Measurements from ENCODE around the gene TNS1.

DNA sequence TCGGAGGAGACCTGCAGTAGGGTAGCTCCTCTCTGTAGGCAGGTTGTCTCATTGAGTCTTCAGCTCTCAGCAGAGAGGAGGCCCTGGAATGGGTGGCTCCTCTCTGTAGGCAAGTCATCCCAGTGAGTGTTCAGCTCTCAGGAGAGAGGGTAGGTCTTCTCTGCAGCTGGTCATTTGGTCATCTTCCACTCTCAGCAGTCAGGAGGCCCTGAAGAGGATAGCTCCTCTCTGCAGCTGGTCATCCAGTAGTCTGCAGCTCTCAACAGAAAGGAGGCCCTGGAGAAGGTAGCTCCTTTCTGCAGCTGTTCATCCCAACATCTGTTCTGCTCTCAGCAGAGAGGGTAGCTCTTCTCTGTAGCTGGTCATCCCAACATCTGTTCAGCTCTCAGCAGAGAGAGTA is 40.3 kb upstream of the TNS1 start:
- TF ChIP-seq HDAC2 (IDR thresholded peaks at IDR 0.05) (no peak), POLR2AphosphoS5 (IDR thresholded peaks at IDR 0.05; ENCODE audit: low read length) (no peak)
